NCI-H2196 (cell line): Measurements from ENCODE around the gene RAPGEF4.
"Not testable (repeated sequence)": the region's sequence is repeated elsewhere in the genome, so short reads cannot be mapped to it uniquely, and the experiment has no call there.

ENCODE experiments used
- DNase-seq: peaks from one replicate; lab custom pipeline; 2025; ENCODE audit not compliant: unreplicated experiment; lab: John Stamatoyannopoulos, UW

RAPGEF4 gene

GRCh38 chr2:172725746-172726145, 9.9 kb upstream of the RAPGEF4 start:
- no peak for DNase-seq

- no peak for DNase-seq
These were observed 9.4 kb upstream of the RAPGEF4 start for GRCh38 chr2:172726172-172726735.

DNA sequence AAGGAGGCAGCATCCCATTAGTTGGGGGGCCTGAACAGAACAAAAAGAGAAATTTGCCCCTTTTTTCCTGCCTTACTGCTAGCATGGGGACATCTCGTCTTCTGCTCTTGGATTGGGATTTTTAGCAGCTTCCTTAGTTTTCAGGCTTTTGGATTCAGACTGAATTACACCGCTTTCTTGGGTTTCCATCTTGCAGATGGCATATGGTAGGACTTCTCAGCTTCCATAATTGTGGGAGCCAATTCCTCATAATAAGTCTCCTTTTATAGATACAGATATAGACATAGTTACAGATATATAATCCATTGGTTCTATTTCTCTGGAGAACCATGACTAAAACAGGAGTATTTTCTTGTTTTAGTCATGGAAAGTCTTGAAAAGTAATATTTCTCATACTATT, 5.2 kb upstream of the RAPGEF4 start:
- no peak for DNase-seq

- DNase-seq = no peak
These were observed 699 bp upstream of the RAPGEF4 start for GRCh38 chr2:172734711-172735581.

DNA sequence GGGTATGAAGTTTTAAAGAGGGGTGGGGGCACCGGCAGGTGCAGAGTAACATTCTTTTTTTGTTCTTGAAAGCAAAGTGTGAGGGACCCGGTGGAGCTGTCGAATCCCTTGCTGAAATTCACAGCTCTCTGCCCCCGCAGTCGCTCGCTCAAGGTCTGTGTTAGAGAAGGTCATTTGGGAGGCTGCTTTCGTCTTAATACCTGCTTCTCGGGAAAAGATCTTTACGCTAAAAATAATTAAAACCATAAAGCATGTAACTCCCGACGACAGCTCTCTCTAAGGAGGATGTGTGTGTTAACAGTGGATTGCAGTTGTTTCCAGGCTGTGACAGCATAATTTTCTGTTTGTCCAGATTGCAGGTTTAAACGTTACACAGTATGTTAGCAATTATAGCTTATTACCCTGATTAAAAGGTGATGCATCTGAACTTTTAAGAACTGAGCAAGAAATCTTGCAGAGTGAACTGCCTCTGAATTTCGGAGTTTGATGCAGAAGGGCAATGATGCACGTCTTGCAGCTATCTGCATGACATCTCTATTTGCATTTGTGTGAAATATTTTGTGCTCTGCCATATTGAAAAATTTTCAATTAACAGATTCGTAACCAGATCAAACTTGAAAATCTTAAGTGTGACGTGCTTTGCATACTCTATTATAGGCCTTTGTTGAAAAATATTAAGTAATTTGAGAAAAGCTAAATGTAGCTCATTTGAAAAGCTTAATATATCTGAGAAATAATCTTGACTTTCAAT, 954 bp downstream of the RAPGEF4 start:
- DNase-seq = no peak

- no peak for DNase-seq
These were observed 4.1 kb downstream of the RAPGEF4 start for GRCh38 chr2:172739661-172740266.

GRCh38 chr2:172740856-172741255, 5.2 kb downstream of the RAPGEF4 start:
- DNase-seq = no peak

GRCh38 chr2:172742931-172743540, 7.4 kb downstream of the RAPGEF4 start:
- no peak for DNase-seq

- no peak for DNase-seq
These were observed 8.3 kb downstream of the RAPGEF4 start for GRCh38 chr2:172743898-172744297.

DNA sequence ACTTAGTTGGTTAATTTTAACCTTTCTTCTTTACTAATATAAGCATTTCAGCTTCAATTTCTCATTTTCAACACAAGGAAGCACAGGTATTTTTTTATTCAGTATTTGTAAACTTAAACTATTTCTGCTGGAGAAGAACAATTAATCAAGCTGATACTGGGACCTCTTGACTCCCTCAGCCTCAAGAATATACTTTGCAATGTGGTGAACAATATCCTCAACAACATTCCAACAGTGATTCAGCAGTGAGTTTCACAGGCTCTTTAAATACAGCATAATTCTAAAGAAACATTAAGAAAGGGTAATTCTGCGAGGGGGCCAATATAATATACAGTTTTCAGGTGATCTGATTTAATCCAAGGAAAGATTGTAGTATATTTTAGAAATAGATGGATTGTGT, 10.0 kb downstream of the RAPGEF4 start:
- DNase-seq = no peak

GRCh38 chr2:172748543-172748942, 12.9 kb downstream of the RAPGEF4 start:
- not testable (repeated sequence) for DNase-seq

- DNase-seq = no peak
These were observed 13.7 kb downstream of the RAPGEF4 start for GRCh38 chr2:172749388-172749787.

DNA sequence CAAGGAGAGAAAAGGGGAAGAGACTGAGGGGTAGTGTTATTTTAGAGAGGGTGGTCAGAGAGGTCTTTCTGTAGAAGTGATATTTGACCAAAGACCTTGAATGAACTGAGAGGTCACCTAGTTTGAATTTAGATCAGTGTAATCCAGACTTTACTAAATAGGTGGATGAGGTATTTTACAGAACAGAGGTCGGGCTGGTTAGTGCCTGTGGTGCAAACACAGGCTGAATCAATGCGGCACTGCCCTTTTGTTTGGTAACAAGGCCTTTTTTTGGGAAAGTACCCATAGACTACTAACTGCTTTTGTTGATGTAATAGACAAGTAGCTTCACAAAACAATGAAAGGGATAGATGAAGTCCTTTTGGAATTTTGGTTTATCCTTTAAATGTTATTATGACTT, 15.9 kb downstream of the RAPGEF4 start:
- no peak for DNase-seq

DNA sequence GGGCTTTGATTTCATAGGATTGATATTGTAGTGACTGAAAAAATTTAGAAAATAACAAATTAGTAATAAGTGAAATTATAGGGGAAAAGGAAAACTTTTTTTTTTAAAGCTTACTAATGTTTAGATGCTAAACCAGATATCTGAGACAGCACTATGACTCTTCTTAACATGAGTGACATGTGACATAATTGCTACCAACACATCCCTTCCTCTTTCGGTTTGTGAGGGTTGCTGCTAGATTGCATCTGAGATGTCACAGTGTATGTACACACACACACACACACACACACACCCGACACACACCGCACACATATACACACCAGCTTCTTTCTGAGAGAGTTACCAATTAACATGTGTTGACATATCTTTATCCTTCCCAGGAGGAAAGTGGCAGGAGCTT, 18.0 kb downstream of the RAPGEF4 start:
- no peak for DNase-seq

DNA sequence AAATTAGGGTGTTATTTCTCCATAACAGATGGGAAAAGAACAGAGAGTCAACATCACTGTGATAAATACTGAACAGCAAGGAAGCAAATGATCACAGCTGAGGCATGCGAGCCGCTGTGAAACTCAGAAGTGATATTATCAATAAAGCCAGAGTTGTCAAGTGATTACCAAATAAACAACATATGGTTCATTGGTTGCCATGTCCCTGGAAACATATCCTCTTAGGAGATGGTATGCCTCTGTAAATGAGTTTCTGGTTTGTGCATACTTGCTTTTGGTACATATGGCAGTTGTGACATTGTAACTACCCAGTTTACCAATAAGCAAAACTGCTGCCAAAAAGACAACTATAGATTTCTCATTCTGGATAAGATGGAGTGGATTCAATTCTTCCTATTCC, 23.8 kb downstream of the RAPGEF4 start:
- no peak for DNase-seq

DNA sequence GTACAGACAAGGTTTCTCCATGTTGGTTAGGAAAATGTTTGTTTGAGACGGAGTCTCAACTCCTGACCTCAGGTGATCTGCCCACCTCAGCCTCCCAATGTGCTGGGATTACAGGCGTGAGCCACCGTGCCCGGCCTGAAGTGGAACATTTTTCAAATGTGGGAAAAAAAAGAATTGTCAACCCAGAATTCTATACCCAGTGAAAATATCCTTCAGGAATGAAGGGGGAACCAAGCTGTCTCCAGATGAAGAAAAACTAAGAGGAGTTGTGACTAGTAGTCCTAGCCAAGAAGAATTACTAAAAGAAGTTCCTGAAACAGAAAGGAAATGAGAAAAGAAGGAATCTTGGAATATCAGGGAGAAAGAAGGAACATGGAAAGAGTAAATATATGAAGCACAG, 25.7 kb downstream of the RAPGEF4 start:
- no peak for DNase-seq

GRCh38 chr2:172762574-172762973, 26.9 kb downstream of the RAPGEF4 start:
- no peak for DNase-seq

GRCh38 chr2:172763079-172763478, 27.4 kb downstream of the RAPGEF4 start:
- DNase-seq = no peak

GRCh38 chr2:172765662-172766061, 30.0 kb downstream of the RAPGEF4 start:
- no peak for DNase-seq

- no peak for DNase-seq
These were observed 32.8 kb downstream of the RAPGEF4 start for GRCh38 chr2:172768401-172768800.

DNA sequence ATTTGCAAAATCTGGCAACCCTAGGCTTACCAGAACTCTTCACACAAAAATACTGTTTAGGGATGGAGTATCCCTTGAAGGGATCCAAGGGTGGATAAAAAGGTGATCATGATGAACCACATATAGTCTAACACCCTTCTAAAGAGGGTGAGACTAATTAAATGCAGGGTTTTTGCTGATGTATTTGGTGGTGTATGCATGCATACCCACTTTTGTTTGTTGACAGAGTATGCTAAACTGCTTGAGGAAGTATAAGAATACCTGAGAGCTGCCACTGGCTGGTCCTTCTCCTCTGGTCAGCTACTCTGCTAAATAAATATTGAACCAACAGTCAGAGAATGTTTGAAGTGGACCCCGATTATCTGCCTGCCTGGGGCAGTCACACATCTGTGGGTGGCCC, 34.2 kb downstream of the RAPGEF4 start:
- no peak for DNase-seq
